D721Med (cell line): ENCODE results near the gene SRP9.

Experiments
- DNase-seq: peaks from one replicate; pipeline ENCODE4 v3.0.0; 2011; ENCODE audit warnings: low spot score; ENCODE audit not compliant: insufficient read length
- FAIRE-seq: peaks from 2 replicates; lab custom pipeline; 2011; peaks lifted over from hg19 to GRCh38; lab: Jason Lieb, UNC
- CTCF ChIP-seq: IDR thresholded peaks from 2 replicates; pipeline ENCODE4 v1.5.1; 2012; ENCODE audit warnings: mild to moderate bottlenecking, control low read depth; ENCODE audit not compliant: insufficient read depth; ENCODE audit errors: missing control alignments

The SRP9 gene

GRCh38 chr1:225763716-225764548, 13.7 kb upstream of the SRP9 start:
- TF ChIP-seq CTCF: no peak
- no peak for FAIRE-seq
- DNase-seq: no peak

- FAIRE-seq: no peak
- DNase-seq: no peak
- TF ChIP-seq CTCF: no peak
Observed at GRCh38 chr1:225765982-225766674, 11.5 kb upstream of the SRP9 start.

GRCh38 chr1:225766967-225767633, 10.5 kb upstream of the SRP9 start:
- TF ChIP-seq CTCF: no peak
- DNase-seq: no peak
- FAIRE-seq: no peak

- no peak for FAIRE-seq
- no peak for TF ChIP-seq CTCF
- DNase-seq: no peak
Observed at GRCh38 chr1:225767634-225768540, 9.7 kb upstream of the SRP9 start.

- DNase-seq: peak; percentile 91
Observed at GRCh38 chr1:225768662-225769426, 8.8 kb upstream of the SRP9 start.

More at GRCh38 chr1:225768662-225769426, 8.8 kb upstream of the SRP9 start:
- TF ChIP-seq CTCF: no peak
- peak; percentile 44 for FAIRE-seq
